Measurements from ENCODE around the gene SPATA31A6.
"Not testable (repeated sequence)": the region's sequence is repeated elsewhere in the genome, so short reads cannot be mapped to it uniquely, and the experiment has no call there.

Gene SPATA31A6

GRCh38 chr9:42183359-42183758, at the start of gene SPATA31A6:
Gene SPATA31A6, plus strand, starts transcription at chr9:42183659. Its CDS starts 29 bp downstream, at chr9:42183688.
- not testable (repeated sequence) for DNase-seq

- not testable (repeated sequence) for DNase-seq
These were observed 23.2 kb upstream of the SPATA31A6 start for GRCh38 chr9:42160299-42160698.

GRCh38 chr9:42219861-42220260, 36.4 kb downstream of the SPATA31A6 start:
- not testable (repeated sequence) for DNase-seq

GRCh38 chr9:42223230-42223629, 39.8 kb downstream of the SPATA31A6 start:
- not testable (repeated sequence) for DNase-seq

GRCh38 chr9:42233031-42233430, 49.6 kb downstream of the SPATA31A6 start:
- not testable (repeated sequence) for DNase-seq

- not testable (repeated sequence) for DNase-seq
These were observed 51.2 kb downstream of the SPATA31A6 start for GRCh38 chr9:42234610-42235009.

- DNase-seq = not testable (repeated sequence)
These were observed 52.0 kb downstream of the SPATA31A6 start for GRCh38 chr9:42235352-42235991.

- DNase-seq = not testable (repeated sequence)
These were observed 52.6 kb downstream of the SPATA31A6 start for GRCh38 chr9:42236097-42236496.

- DNase-seq = not testable (repeated sequence)
These were observed 53.9 kb downstream of the SPATA31A6 start for GRCh38 chr9:42237381-42237780.

GRCh38 chr9:42238862-42239261, 55.4 kb downstream of the SPATA31A6 start:
- DNase-seq = not testable (repeated sequence)

Data from CD4-positive, alpha-beta T cell treated with Interleukin-6 for 4 hours (primary cell).